ENCODE results near the gene TDRD12. TPM values are rescaled to one million over a fixed set of nuclear protein-coding genes. Genes with fewer than 3 reads are reported as not detected.
A peak's percentile ranks its signal among the peaks of the same experiment; 100 is the strongest.

The TDRD12 gene
- total RNA-seq, 1 experiment from 2014 or later = 1.3 TPM

- H2BK12ac ChIP-seq (ENCODE audit: insufficient read length, low read depth, low read length) = no peak overlapping the region
- no peaks in the 10 kb centered on the region for H3K4me1 ChIP-seq (ENCODE audit: insufficient read depth, low read length)
- no peak for TF ChIP-seq CTCF (conservative IDR thresholded peaks at IDR 0.05)
- H4K8ac ChIP-seq (replicated peaks; ENCODE audit: insufficient read length, low read depth, low read length) = no peak overlapping the region
- H3K4ac ChIP-seq (ENCODE audit: low read depth, low read length) = no peak overlapping the region
- no peak overlapping the region for H2BK15ac ChIP-seq (ENCODE audit: low read depth, low read length)
- H3K79me1 ChIP-seq (ENCODE audit: insufficient read depth, low read depth, low read length, poor library complexity, severe bottlenecking) = no peaks in the 10 kb centered on the region
- no peak overlapping the region for H2BK120ac ChIP-seq (ENCODE audit: low read depth, low read length, poor library complexity, severe bottlenecking)
- H3K27me3 ChIP-seq (ENCODE audit: insufficient read depth, low read length) = no peaks in the 10 kb centered on the region
- H3K79me2 ChIP-seq (ENCODE audit: insufficient read depth, low read length) = no peaks in the 10 kb centered on the region
- H3K27ac ChIP-seq (ENCODE audit: insufficient read length, low read depth, low read length) = no peak overlapping the region
- H3K14ac ChIP-seq (ENCODE audit: insufficient read depth, low read length) = no peak overlapping the region
- H3K18ac ChIP-seq (ENCODE audit: insufficient read length, low read depth, low read length) = no peak overlapping the region
- no peak overlapping the region for H3T11ph ChIP-seq (ENCODE audit: low read length)
- no peak for DNase-seq
- Mint-ChIP-seq H3K27me3 (ENCODE audit: low read depth) (no peaks in the 10 kb centered on the region), H3K4me3 (no peak overlapping the region), H3K9me3 (no peaks in the 10 kb centered on the region), H3K4me1 (no peaks in the 10 kb centered on the region), H3K36me3 (ENCODE audit: insufficient read depth in 1 of 3, low read depth in 3 of 3) (no peaks in the 10 kb centered on the region), H3K27ac (peak overlapping the region in 1 of 3 experiments; percentile 45; a peak in 2 of 7 replicates)
- no peak overlapping the region for H3K9ac ChIP-seq (ENCODE audit: extremely low read depth, insufficient read length, low read length)
- H2BK5ac ChIP-seq (ENCODE audit: insufficient read length, low read length) = no peak overlapping the region
- H3K9me3 ChIP-seq (ENCODE audit: control insufficient read depth, low read depth, low read length) = no peaks in the 10 kb centered on the region
- H2BK20ac ChIP-seq (ENCODE audit: low read depth, low read length, poor library complexity, severe bottlenecking) = no peak overlapping the region
- no peaks in the 10 kb centered on the region for H4K20me1 ChIP-seq (ENCODE audit: control insufficient read depth, insufficient read depth, insufficient read length)
- H3K4me2 ChIP-seq (ENCODE audit: insufficient read depth, insufficient read length, low read length) = no peak overlapping the region
- no CpG with 5 or more reads among the region's 19 CpGs for WGBS (ENCODE audit: extremely low coverage, insufficient read length, low lambda C conversion rate)
- H3K56ac ChIP-seq (ENCODE audit: insufficient read length, low read depth, low read length) = no peak overlapping the region
- no peaks in the 10 kb centered on the region for H3K23me2 ChIP-seq (ENCODE audit: insufficient read length, low read depth, low read length, poor library complexity, severe bottlenecking)
- no peak overlapping the region for H3K23ac ChIP-seq (ENCODE audit: insufficient read length, low read depth, low read length)
- H2AK5ac ChIP-seq (ENCODE audit: insufficient read length, low read length) = no peak overlapping the region
- no peak overlapping the region for H4K5ac ChIP-seq (ENCODE audit: insufficient read length, low read depth, low read length)
- no peak overlapping the region for H2AFZ ChIP-seq (ENCODE audit: low read length)
- no peak overlapping the region for H4K91ac ChIP-seq (ENCODE audit: insufficient read length, low read depth, low read length)
Observed at GRCh38 chr19:32859591-32859990, 140.0 kb downstream of the TDRD12 start.

All from H9 (cell line).